GM18526 (cell line): ENCODE data around the gene NCS1.

Experiments used
- POLR2A ChIP-seq: IDR thresholded peaks from 3 replicates; pipeline ENCODE4 v1.6.1; 2011; ENCODE audit not compliant: insufficient read length; ENCODE audit errors: extremely low read depth

NCS1 gene

DNA sequence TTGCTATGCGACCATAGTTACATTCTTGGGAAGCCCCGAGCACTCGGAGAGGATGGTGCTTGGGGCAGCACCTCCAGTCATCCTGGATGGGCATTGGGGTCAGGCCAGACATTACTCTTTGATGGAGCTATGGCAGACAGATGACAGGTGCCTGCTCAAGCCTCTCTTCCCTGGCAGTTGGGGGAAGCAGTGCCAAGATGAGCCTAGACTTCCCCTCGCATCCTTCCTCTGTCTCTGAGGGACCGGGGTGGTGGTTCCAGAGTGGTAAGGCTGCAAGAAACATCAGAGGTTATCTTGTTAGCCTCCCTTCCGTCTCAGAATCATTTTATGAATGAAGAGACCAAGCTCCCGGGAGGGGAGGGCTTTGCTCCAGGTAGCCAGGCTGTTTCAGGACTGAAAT, 90.6 kb downstream of the NCS1 start:
- no peak for TF ChIP-seq POLR2A

DNA sequence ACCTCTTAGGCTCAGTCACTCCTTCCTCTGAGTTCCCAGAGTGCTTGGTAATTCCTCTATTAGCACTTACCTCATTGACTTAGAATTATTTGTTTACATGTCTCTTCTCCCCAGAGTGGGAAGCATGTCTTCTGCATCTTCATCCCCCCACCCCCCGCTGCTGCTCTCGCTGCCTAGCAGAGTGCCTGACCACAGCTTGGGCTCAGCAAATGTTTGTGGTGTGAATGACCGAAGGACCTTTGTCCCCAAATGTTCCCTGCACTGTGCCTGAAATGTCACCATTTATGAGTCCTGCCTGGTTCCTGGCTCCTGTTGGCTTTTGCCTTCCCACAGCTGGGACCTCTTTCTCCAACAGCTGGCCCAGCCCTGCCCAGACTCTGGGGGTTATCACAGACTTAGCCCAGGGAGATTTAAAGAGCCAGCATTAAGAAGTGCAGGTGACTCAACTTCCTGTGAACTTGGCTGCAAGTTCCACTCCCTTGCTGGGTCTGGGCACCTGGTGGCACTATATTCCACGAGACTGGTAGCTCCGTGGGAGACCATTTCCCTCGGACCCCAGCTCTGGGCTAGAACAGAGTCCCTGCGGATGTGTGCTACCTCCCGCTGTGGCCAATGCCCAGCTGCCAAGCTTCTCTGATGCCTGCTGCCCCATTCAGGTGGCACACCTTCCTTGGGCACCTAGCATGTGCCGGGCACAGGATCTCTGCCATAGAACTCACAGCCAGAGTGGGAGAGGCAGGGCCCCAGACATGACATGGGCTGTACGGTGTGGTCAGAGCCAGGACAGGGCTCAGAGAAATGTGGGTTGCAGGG, 91.6 kb downstream of the NCS1 start:
- TF ChIP-seq POLR2A, result no peak

DNA sequence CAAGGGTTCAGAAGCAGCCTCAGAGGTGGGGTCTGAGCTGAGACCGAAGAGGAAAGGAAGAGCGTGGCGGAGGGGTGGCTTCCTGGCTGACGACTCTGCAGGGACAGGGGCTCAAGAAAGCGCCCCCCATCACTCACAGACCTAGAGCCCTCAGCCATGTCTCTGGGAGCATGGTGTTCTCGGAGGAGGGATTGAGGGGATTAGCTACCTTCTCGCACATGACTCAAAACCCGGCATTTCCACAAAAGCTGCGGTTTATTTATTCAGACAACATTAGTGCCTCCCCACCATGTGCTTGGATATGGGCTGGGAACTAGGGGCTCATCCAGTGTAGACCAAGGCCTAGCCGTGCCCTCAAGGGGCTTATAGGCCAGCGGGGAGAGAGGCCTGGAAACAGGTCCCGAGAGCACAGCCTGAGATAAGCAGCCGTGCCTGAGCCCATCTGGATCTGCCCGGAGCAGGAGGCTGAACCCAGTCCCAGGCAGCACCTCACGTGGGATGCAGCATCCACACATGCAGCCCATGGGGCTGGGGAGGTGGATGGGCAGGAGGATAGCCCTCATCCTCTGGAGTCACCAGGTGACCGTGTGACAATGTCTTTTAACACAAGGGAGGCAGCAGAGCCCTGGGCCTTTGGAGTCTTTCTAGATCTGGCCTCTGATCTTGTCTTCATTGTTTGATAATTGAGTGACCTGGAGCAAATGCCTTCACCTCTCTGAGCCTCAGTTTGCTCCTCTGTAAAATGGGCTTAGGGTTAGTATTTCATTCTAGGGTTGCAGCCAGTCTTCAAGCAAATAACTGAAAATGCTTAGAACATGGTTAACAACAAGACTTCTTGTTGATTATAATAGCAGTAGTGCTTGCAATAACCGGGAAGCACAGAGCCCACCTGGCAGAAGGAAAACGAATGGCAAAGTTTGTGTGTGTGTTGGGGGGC, 92.5 kb downstream of the NCS1 start:
- no peak for TF ChIP-seq POLR2A

DNA sequence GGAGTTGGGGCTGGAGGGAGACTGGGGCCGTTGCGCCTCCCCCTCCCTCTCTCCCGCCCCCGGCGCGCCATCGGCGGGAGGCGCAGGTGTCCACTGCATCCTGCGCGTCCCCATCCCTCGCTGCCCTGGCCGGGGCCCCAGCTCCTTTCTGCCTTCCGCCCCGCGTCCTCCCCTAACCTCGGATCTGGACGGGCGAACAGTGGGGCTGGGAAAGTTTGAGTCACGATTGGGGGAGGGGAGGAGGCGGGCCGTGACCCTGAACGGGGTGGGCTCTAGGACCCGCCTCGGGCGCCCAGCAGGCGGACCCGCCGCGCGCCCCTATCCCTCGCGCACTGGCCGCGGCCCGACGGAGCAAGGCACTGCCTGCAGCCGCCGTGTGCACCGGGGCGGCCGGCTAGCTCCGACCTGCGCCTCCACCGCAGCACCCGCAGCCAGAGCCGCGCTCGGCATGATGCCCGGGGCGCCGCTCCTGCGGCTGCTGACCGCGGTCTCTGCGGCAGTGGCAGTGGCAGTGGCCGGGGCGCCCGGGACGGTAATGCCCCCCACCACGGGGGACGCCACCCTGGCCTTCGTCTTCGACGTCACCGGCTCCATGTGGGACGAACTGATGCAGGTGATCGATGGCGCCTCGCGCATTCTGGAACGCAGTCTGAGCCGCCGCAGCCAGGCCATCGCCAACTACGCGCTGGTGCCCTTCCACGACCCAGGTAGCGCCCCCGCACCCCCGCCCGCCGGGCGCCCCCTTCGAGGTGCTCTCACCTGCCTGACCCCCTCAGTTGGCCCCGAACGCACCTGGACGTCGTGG, 93.4 kb downstream of the NCS1 start, which contains the start of gene HMCN2:
Gene HMCN2, plus strand, starts transcription at position 330 of the 805 bp plus-strand sequence. Its CDS starts 119 bp downstream, at position 449.
- TF ChIP-seq POLR2A, result no peak

DNA sequence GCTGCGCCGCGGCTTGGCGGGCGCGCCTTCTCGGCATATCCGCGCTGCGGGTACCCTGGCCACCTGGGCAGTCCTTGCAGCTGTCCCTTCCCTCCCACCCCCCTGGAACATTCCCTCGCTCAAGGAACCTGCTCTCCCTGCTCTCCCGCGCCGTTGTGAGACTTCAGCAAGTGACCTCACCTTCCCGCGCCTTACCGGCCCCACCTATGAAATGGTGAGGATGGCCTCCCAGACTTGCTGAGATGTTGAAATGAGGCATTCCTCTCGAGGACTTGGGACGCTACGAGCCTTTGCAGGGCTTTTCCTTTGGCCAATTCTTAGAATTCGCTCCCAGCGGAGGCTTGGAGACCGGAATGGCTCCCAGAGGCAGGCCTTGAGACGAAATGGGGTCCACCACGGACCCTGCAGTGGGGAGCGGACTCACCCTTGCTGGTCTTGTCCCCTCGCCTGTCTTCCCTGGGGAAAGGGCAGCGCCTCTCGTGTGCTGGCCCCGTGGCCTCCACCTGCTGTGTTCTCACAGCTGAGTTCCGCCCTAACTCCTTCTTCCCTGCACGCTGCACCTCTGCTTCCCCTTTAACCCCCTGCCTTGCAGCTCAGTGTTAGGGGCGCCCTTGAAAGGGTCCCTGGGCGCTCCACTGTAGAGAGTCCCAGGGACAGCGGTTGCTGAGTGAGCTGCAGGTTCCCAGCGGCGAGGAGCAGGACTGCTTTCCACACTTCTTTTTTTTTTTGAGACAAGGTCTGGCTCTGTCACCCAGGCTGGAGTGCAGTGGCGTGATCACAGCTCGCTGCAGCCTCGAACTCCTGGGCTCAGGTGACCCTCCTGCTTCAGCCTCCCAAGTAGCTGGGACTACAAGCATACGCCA, 94.3 kb downstream of the NCS1 start:
- no peak for TF ChIP-seq POLR2A

DNA sequence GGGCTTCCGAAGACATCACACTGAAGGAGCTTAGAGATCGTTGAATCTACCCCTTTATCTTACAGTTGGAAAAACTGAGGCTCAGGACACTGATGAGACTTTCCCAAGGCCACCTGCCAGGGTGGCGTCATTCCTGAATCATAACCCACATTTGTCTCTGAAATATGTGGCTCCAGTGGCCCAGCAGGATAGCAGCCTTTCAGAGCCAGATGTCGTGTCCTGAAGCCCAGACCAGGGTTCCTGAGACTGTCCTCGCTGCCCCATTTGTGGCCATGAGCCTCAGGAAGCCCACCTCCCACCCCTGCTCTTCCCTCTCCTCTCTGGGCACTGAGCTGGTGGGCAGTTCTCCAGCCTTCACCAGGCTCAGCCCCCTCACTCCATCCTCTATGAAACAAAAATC, 95.7 kb downstream of the NCS1 start:
- no peak for TF ChIP-seq POLR2A

DNA sequence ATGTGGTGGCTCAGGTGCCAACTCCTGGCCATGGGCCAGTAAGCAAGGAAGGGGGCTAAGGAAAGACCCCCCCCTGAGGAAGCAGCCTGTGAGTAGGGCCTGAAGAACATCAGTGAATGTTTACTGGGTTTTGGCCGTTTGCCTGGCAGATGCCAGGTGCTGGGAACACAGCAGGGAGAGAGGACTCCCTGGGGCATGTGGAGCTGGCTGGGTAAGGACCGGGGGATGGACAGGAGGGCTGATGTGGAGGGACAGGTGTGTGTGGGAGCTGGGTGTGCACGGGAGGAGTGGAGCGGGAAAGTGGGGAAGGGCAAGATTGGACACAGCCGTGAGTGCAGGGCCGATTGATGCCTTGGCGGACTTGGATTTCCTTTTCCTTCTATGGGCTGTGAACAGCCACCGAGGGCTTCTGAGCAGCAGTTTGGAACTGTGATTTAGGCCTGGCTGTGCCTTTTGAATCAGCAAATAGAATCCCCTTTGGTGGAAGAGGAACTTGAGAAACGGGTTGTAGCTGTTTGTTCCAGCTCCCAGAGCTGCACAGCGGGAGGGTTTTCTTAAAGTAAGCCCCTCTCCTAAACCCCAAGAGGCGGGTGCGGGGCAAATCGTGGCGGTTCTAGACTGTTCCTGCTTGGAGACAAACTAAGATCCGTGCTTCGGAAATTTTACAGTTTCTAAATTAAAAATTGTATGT, 96.5 kb downstream of the NCS1 start:
- TF ChIP-seq POLR2A, result no peak

DNA sequence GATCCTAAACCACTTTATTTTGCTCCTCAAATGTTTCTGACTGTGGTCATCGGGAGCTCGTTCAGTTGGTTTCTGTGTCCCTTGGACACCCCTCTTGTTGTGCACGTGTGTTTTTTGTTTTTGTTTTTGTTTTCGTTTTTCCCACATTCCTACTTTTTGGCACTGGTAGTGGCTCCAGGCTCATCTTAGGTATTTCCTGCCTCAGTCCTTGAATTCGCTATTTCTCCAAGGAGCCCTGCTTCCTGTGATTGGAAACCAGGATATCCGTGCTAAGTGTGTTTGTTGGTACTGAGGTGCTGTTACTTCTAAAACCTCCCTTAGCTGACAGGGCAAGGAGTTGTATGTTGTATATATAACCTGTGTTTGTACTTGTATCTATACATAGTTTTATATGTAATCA, 99.3 kb downstream of the NCS1 start:
- no peak for TF ChIP-seq POLR2A

DNA sequence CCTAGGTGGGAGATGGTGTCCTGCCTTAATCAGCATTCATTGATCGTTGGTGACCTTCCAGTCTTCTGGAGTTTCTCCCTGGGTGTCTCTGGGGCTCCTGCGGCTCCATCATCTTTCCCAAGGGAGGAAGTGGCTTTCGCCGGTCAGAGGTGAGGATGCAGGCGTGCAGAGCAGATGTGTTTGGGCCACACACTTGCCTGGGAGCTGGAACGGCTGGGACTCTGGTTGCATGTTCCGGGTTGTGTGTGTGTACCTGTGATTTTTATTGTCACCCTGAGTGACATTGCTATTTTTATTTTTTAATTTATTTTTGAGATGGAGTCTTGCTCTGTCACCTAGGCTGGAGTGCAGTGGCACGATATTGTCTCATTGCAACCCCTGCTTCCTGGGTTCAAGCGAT, 103.0 kb downstream of the NCS1 start:
- no peak for TF ChIP-seq POLR2A

DNA sequence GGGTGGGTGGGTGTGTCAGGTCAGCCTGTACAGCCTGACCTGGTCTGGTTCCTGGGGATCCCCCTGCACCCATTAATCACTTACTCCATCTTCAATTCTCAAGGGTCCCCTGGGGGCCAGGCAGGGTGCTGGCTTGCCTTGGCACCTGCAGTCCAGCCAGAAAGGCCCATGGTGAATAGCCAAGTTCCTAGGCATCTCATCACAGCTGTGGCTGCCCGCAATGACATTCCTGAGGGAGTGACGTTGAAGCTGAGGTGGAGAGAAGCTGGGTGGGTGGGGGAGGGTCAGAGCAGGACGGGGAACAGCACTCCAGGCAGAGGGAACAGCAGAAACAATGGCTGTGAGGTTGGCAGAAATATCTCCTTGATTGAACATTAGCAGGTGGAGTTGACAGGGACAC, 103.9 kb downstream of the NCS1 start:
- no peak for TF ChIP-seq POLR2A

DNA sequence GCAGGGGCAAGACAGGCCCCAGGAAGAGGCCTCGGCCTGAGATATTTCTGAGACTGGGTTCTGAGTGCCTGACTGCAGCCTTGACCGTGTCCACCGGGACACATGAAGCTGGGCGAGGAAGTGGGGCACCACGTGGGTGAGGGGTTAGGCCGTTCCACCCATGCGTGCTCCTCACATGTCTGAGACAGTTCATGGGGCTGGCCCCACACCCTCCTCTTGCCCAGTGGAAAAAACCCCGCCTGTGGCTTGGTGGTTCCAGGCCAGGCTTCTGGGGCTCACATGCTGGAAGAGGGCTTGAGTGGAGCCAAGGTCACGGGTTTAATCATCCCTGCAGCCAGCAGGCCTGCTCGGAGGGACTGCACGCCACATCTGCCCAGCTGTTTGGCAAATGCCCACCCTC, 104.8 kb downstream of the NCS1 start:
- no peak for TF ChIP-seq POLR2A

DNA sequence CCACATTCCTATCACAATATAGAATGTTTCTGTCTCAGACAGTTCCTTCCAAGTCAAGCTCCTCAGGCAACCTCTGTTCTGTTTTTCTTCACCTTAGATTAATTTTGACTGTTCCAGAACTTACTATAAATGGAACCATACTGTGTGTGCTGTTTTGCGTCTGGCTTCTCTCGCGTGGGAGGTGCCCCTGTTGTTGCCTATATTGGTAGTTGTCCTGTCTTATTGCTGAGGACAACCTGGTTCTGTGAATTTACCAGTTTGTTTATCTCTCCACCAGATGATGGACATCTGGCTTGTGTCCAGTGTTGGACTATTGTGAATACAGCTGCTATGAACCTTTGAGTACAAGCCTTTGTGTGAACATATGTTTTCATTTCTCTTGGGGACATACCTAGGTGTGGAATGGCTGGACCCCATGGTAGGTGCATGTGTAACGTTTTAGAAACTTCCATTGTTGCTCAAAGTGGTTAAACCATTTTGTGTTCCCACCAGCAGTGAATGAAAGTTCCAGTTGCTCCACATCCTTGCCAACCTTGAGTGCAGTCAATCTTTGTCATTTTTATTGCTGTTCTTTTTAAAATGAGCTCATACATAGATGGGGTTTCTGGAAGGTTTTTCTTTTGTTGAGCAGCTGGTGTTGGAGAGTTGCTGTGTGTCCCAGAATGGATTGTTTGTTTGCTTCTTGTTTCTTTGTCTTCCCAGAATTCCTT, 111.5 kb downstream of the NCS1 start:
- no peak for TF ChIP-seq POLR2A

DNA sequence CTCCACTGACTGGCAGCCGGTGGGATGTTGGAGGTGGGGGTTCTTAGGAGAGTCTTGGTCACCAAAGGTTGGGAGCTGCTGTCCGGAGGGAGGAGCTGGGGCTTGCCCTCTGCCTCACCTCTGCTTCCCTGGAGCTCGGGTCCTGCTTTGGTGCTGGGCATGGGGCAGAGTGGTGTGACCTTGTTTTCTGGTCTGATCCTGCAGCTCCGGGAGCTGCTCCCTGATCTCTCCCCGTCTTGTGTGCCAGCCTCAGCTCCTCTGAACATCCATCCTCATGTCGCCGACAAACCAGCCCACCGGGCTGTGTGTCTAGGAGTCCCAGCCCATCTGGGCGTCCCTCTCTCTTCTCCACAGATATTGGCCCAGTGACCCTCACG, 112.0 kb downstream of the NCS1 start:
- TF ChIP-seq POLR2A, result no peak
